ENCODE data around the gene DUSP12.

GRCh38 chr1:161725908-161726472, 23.6 kb upstream of the DUSP12 start:
- TF ChIP-seq CTCF (conservative IDR thresholded peaks at IDR 0.05; ENCODE audit: low read depth in 2 of 2) (peak in 1 of 2 experiments; percentile 24; a peak in 2 of 4 replicates), POLR2AphosphoS5 (IDR thresholded peaks at IDR 0.05; ENCODE audit: low read depth) (no peak), EZH2phosphoT487 (IDR thresholded peaks at IDR 0.05; ENCODE audit: unreplicated experiment) (no peak), EZH2 (IDR thresholded peaks at IDR 0.05; ENCODE audit: low read depth, unreplicated experiment) (peak; percentile 25), ETS1 (IDR thresholded peaks at IDR 0.05) (no peak), CREB1 (CRISPR knock-in tag; IDR thresholded peaks at IDR 0.05; ENCODE audit: low read depth) (no peak), REST (IDR thresholded peaks at IDR 0.05; ENCODE audit: unreplicated experiment) (no peak), ZNF114 (CRISPR knock-in tag; IDR thresholded peaks at IDR 0.05) (no peak), ZNF331 (CRISPR knock-in tag; IDR thresholded peaks at IDR 0.05; ENCODE audit: low read depth) (no peak)

All from GM23338 (cell line).